ENCODE results near the gene MYL7.
"Not testable (repeated sequence)": the region's sequence is repeated elsewhere in the genome, so short reads cannot be mapped to it uniquely, and the experiment has no call there.

Gene MYL7

DNA sequence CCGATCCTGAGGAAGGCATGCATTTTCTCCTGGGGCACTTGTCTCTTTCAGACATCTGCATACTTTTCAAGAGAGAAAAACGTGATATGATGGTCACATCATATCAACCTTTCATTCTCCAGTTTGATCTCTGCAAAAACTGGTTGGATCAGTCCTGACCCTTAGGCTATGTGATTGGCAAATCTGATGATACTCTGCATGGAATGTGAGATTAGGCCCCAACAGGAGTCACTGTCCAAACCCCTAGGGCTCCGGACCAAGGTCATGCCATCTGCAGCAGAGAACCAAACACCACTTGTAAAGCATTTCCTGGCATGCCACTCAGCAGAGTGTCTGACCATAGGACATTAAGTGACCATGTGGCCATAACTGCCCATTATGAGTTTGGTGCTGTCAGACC is 39.5 kb upstream of the MYL7 start:
- no peak overlapping the region for H3K4me3 ChIP-seq (ENCODE audit: low read length)

DNA sequence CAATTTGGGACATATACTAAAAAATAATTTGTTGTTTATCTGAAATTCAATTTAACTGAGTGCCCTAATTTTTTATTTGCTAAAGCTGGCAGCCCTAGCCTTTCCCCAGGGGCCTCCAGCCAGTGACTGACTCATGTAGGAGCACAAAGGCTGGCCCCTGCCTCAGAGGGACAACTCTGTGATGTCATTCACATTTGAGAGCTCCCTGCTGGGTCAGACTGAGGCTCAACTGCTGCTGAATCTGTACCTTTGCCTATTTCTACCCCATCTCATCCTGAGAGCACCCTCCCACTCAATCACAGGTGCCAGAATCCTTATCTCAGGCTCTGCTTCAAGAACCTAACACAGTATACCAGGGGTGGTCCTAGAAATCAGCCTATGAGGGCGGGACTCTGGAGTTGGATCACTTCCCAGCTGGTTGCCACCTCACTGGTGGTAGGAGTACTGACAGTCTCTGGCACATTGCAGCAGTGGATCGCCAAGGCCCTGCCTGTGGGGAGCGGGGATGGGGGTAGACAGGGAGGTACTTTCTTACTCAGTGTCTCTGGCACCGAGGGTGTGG is 36.5 kb upstream of the MYL7 start:
- H3K4me3 ChIP-seq (ENCODE audit: low read length), result no peak overlapping the region
- no peak for TF ChIP-seq CTCF (conservative IDR thresholded peaks at IDR 0.05; ENCODE audit: low read depth, low read length)
- peak; percentile 19 for DNase-seq (ENCODE audit: low read depth)

More for the DNA sequence above, 39.5 kb upstream of the MYL7 start:
- DNase-seq (ENCODE audit: low read depth), result no peak
- TF ChIP-seq CTCF (conservative IDR thresholded peaks at IDR 0.05; ENCODE audit: low read depth, low read length), result no peak

- H3K4me3 ChIP-seq (ENCODE audit: low read length), result no peak overlapping the region
- no peak for DNase-seq (ENCODE audit: low read depth)
- TF ChIP-seq CTCF (conservative IDR thresholded peaks at IDR 0.05; ENCODE audit: low read depth, low read length), result no peak
Observed at GRCh38 chr7:44176486-44176885, 35.4 kb upstream of the MYL7 start.

GRCh38 chr7:44175730-44176129 is 34.6 kb upstream of the MYL7 start:
- DNase-seq (ENCODE audit: low read depth), result no peak
- H3K4me3 ChIP-seq (ENCODE audit: low read length), result no peak overlapping the region
- no peak for TF ChIP-seq CTCF (conservative IDR thresholded peaks at IDR 0.05; ENCODE audit: low read depth, low read length)

- H3K4me3 ChIP-seq (ENCODE audit: low read length); DNase-seq (ENCODE audit: low read depth): not testable (repeated sequence)
Observed at GRCh38 chr7:44174694-44174948, 33.5 kb upstream of the MYL7 start.

DNA sequence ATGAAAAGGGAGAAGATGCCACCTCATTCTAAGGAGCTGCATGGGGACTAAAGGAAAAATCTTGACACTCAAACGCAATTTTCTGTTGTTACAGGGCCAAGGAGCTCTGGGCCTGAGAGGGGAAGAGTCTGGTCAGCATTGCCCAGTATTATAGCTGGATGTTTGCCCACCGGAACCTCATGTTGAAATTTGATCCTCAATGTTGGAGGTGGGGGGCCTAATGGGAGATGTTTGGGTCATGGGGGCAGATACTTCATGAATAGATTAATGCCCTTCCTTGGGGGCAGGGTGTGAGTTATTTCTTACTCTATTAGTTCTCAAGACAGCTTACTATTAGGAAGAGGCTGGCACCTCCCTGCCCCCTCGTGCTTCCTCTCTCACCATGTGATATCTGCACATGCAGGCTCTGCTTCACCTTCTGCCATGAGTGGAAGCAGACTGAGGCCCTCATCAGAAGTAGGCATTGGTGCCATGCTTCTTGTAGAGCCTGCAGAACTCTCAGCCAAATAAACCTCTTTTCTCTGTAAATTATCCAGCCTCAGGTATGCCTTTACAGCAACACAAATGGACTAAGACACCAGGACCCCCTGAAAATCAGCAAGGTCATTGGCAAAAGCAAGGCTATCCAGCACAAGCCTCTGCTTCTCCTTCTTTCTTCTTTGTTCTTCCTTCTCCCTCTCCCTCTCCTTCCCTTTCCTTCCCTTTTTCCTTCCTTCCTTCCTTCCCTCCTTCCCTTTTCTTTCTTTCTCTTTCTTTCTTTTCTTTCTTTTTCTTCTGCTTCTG is 33.0 kb upstream of the MYL7 start:
- no peak overlapping the region for H3K4me3 ChIP-seq (ENCODE audit: low read length)
- no peak for TF ChIP-seq CTCF (conservative IDR thresholded peaks at IDR 0.05; ENCODE audit: low read depth, low read length)
- DNase-seq (ENCODE audit: low read depth), result no peak

GRCh38 chr7:44172803-44173424 is 31.8 kb upstream of the MYL7 start:
- H3K4me3 ChIP-seq (ENCODE audit: low read length), result no peak overlapping the region
- DNase-seq (ENCODE audit: low read depth), result no peak
- TF ChIP-seq CTCF (conservative IDR thresholded peaks at IDR 0.05; ENCODE audit: low read depth, low read length), result no peak
